K562 (cell line): Measurements from ENCODE around the gene ANO1. TPM values are rescaled to one million over a fixed set of nuclear protein-coding genes. Genes with fewer than 3 reads are reported as not detected.
A peak's percentile ranks its signal among the peaks of the same experiment; 100 is the strongest.

Experiments
- AFF4 ChIP-seq: sonication (generic); formaldehyde crosslinking; IDR thresholded peaks from 2 replicates; pipeline ENCODE4 v1.8.0; 2023; ENCODE audit warnings: mild to moderate bottlenecking, missing genetic modification reagents
- BRF2 ChIP-seq: IDR thresholded peaks from 3 replicates; pipeline ENCODE4 v1.6.1; 2011; ENCODE audit warnings: borderline replicate concordance, mild to moderate bottlenecking; ENCODE audit not compliant: insufficient read length, insufficient read depth
- EGR1 ChIP-seq: fragments of 450-650 bp; conservative IDR thresholded peaks from 2 replicates; pipeline ENCODE4 v1.6.1; 2017; ENCODE audit warnings: mild to moderate bottlenecking
- MTA3 ChIP-seq: fragments of 450-650 bp; formaldehyde crosslinking; IDR thresholded peaks from 2 replicates; pipeline ENCODE4 v1.6.1; 2017; ENCODE audit warnings: mild to moderate bottlenecking, borderline replicate concordance
- MYNN ChIP-seq, 2 experiments: sonication (generic); formaldehyde crosslinking in 1 of 2; IDR thresholded peaks; 2 replicates each; pipeline versions ENCODE4 v1.5.0 to v1.6.1; 2016 to 2020; ENCODE audit warnings: antibody characterized with exemption in 1 of 2, missing genetic modification reagents in 1 of 2
- NR2C2 ChIP-seq, 2 experiments: fragments of 200-800 bp in 1 of 2; sonication (Bioruptor generic) in 1 of 2; sonication (generic) in 1 of 2; formaldehyde crosslinking in 1 of 2; IDR thresholded peaks; 2 replicates each; pipeline versions ENCODE4 v1.6.1 to v1.8.0; 2016 to 2022; ENCODE audit warnings: mild to moderate bottlenecking in 1 of 2, missing compliant biosample characterization in 1 of 2, missing genetic modification characterization in 1 of 2, missing genetic modification reagents in 1 of 2
- PCBP1 ChIP-seq: fragments of 200-400 bp; formaldehyde crosslinking; IDR thresholded peaks from 2 replicates; pipeline ENCODE4 v1.6.1; 2018; ENCODE audit warnings: mild to moderate bottlenecking, low read depth, low read length; ENCODE audit not compliant: poor library complexity, severe bottlenecking
- POLR2H ChIP-seq: IDR thresholded peaks from 2 replicates; pipeline ENCODE4 v1.6.1; 2016; ENCODE audit warnings: missing genetic modification characterization, low read depth, mild to moderate bottlenecking, control low read depth, missing compliant biosample characterization, moderate library complexity
- PTRF ChIP-seq: fragments of 450-650 bp; IDR thresholded peaks from 2 replicates; pipeline ENCODE4 v1.6.1; 2016; ENCODE audit warnings: mild to moderate bottlenecking, missing genetic modification characterization, missing compliant biosample characterization
- RBM15 ChIP-seq: fragments of 200-400 bp; formaldehyde crosslinking; IDR thresholded peaks from 2 replicates; pipeline ENCODE4 v1.6.1; 2018; ENCODE audit warnings: mild to moderate bottlenecking, low read length, moderate library complexity; ENCODE audit not compliant: insufficient read depth
- SREBF1 ChIP-seq: fragments of 150-350 bp; IDR thresholded peaks from 2 replicates; pipeline ENCODE4 v1.6.1; 2014; ENCODE audit warnings: antibody characterized with exemption, low read depth, low read length, borderline replicate concordance
- ZBTB11 ChIP-seq, 3 experiments: fragments of 200-800 bp in 1 of 3; fragments of 250-450 bp in 1 of 3; fragments of 450-650 bp in 1 of 3; sonication (Bioruptor Pico) in 1 of 3; sonication (Bioruptor generic) in 1 of 3; formaldehyde crosslinking in 1 of 3; IDR thresholded peaks; 2 replicates each; pipeline versions ENCODE4 v1.6.1 to v1.8.0; 2016 to 2022; ENCODE audit warnings: mild to moderate bottlenecking in 2 of 3, missing genetic modification characterization in 2 of 3, missing compliant biosample characterization in 1 of 3, moderate library complexity in 1 of 3
- ZNF124 ChIP-seq: sonication (generic); formaldehyde crosslinking; IDR thresholded peaks from 2 replicates; pipeline ENCODE4 v1.8.1; 2022; ENCODE audit warnings: missing genetic modification reagents
- ZNF785 ChIP-seq: fragments of 250-450 bp; sonication (Bioruptor Pico); IDR thresholded peaks from 2 replicates; pipeline ENCODE4 v1.4.0; 2020; ENCODE audit warnings: mild to moderate bottlenecking
- polyA plus RNA-seq, 8 experiments: library from polyadenylated mRNA; depleted of rRNA in 4 of 8; stranded (reverse) in 5 of 8; unstranded in 3 of 8; fragments of >200 nt; fragmentation: Nextera tagmentation in 2 of 8; fragmentation: Illumina TruSeq in 1 of 8; extraction: Ambion mirVana in 2 of 8; extraction: Trizol in 1 of 8; gene quantifications; 2 replicates each; pipeline versions ENCODE4 v1.2.1 to v1.2.3, GENCODE V29; 2011 to 2014; ENCODE audit warnings: inconsistent platforms in 1 of 8, missing spikeins in 1 of 8
- total RNA-seq, 7 experiments: library from RNA; depleted of rRNA in 6 of 7; stranded (reverse); fragments of >200 nt in 6 of 7; fragmentation: Illumina TruSeq in 2 of 7; extraction: Trizol in 2 of 7; gene quantifications; 2 replicates each; pipeline versions ENCODE4 v1.2.1 to v1.2.3, GENCODE V29; 2011 to 2021; ENCODE audit warnings: low replicate concordance in 1 of 7
- TF ChIP-seq, protein P1 (sequence below): fragments of 250-450 bp; sonication (Bioruptor Pico); IDR thresholded peaks from 2 replicates; pipeline ENCODE4 v1.5.0; 2021

Gene ANO1
- total and polyA plus RNA-seq, 9 of the 15 experiments (the other 6 are each of a cell fraction or from before 2014, with no cell fraction given), result not detected

GRCh38 chr11:70202920-70203750 lies 125.0 kb downstream of the ANO1 start, which contains the start of gene FADD (continued):
- TF ChIP-seq ZNF785 (CRISPR knock-in tag) (no peak), MTA3 (0 out of 2 replicates have a peak, but pooled peaks have one; percentile 17), PCBP1 (no peak), AFF4 (CRISPR knock-in tag) (no peak; the same call in 1 of the 2 replicates), ZNF124 (CRISPR knock-in tag) (no peak), ZBTB11 (CRISPR knock-in tag; IDR thresholded peaks at IDR 0.05) (peak in 1 of 3 experiments; percentile 66; a peak in 2 of 6 replicates), EGR1 (no peak; the same call in 1 of the 2 replicates), NR2C2 (CRISPR knock-in tag; IDR thresholded peaks at IDR 0.05) (no peak; the same call in 1 of the 2 replicates), NR2C2 (tag; IDR thresholded peaks at IDR 0.05) (no peak), PTRF (tag) (no peak), SREBF1 (no peak), RBM15 (no peak), MYNN (IDR thresholded peaks at IDR 0.05) (no peak), MYNN (CRISPR knock-in tag; IDR thresholded peaks at IDR 0.05) (no peak), POLR2H (tag) (no peak), BRF2 (no peak)
- TF ChIP-seq, protein P1, sequence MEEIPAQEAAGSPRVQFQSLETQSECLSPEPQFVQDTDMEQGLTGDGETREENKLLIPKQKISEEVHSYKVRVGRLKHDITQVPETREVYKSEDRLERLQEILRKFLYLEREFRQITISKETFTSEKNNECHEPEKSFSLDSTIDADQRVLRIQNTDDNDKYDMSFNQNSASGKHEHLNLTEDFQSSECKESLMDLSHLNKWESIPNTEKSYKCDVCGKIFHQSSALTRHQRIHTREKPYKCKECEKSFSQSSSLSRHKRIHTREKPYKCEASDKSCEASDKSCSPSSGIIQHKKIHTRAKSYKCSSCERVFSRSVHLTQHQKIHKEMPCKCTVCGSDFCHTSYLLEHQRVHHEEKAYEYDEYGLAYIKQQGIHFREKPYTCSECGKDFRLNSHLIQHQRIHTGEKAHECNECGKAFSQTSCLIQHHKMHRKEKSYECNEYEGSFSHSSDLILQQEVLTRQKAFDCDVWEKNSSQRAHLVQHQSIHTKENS (CRISPR knock-in tag), result no peak
